Measurements from ENCODE around the gene ATP6AP1.
"Not testable (repeated sequence)": the region's sequence is repeated elsewhere in the genome, so short reads cannot be mapped to it uniquely, and the experiment has no call there.

ATP6AP1 gene

GRCh38 chrX:154399527-154400368 lies 28.7 kb upstream of the ATP6AP1 start:
- DNase-seq (ENCODE audit: low read depth) = no peak

GRCh38 chrX:154400369-154400817 lies 28.1 kb upstream of the ATP6AP1 start:
- DNase-seq (ENCODE audit: low read depth) = not testable (repeated sequence)

DNA sequence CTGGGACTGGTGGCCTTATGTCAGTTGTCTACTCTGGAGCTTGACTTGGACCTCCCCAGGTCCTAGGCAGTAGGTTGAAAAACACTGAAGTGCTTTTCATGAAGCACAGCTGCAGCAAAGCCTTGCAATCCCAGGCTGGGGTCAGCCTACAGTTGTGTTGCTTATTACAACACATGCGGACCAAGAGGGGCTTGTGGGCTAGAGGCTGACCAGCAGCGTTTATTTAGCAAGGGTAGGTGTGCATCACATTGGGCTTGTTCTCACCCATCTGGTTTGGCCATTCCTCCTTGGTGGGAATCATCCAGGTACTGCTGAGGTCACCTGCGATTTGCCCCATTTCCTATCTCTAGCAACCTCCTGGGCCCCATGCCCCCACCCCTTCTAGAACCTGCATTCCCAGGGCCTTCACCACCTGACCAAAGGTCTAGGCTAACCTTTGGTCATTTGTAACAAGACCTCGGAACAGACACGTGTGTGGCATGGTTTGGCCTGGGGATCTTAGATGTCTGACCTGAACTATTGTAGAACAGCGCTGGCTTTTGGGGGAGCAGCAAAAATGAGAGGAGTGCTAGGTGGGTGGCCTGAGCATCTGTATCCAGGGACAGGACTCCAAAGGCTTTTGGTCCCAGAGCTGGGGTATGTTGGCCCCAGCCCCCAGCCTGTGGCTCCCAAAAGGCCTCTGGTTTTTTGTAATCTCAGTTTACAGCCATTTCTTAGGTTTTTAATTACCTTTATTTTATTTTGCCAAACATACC lies 27.3 kb upstream of the ATP6AP1 start:
- no peak for DNase-seq (ENCODE audit: low read depth)

DNA sequence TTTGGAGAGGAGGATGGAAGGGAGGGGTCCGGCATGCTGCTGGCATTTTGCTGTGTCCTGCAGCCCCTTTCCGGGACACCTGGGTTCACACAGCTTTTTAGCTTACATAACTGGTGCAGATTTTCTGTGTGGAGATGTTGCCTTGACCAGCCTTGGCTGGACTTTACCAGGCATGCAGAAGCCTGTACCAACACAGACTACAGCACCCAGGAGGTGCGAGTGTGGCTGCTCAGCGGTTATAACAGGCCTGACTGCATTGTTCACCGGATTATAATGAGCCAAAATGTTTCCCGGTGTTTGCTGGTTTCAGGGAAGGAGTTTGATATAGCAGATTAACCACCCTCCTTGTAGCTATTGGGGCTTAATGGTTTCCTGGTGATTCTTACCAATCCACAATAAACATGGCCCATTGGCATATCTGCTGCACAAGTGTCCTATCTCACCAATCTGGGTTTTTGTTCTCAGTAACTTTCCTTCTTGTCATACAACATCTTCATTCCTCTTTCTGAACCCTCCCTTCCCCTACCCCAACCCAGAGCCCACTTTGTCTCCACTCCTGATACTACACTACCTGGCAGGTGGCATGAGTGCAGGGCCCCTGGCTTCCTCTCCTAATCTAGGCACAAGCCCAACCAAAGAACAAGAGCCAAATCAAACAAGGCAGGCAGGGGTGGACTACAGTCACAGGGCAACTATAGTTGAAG lies 26.4 kb upstream of the ATP6AP1 start:
- DNase-seq (ENCODE audit: low read depth) = no peak

GRCh38 chrX:154402622-154403127 lies 25.8 kb upstream of the ATP6AP1 start:
- no peak for DNase-seq (ENCODE audit: low read depth)

DNA sequence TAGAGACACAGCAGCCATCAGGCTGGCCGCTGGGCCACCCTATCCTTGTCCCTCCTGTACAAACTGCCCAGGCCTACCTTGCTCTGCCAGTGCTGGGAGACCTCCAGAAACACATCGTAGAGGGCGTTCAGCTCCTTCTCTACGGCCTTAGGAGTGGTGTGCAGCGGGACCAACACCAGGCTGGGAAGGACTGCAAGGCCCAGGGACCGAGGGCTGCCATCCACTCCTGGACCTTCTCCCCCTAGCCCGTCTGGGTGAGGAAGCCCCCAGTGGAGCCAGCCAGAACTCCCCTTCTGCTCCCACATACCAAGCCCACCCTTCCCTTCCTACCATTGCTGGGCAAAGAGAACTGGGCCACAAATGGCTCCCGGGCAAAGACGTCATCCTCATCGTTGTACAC lies 25.3 kb upstream of the ATP6AP1 start:
- no peak for DNase-seq (ENCODE audit: low read depth)

GRCh38 chrX:154403858-154404257 lies 24.6 kb upstream of the ATP6AP1 start:
- DNase-seq (ENCODE audit: low read depth) = no peak

GRCh38 chrX:154404625-154405192 lies 23.8 kb upstream of the ATP6AP1 start:
- DNase-seq (ENCODE audit: low read depth) = no peak

DNA sequence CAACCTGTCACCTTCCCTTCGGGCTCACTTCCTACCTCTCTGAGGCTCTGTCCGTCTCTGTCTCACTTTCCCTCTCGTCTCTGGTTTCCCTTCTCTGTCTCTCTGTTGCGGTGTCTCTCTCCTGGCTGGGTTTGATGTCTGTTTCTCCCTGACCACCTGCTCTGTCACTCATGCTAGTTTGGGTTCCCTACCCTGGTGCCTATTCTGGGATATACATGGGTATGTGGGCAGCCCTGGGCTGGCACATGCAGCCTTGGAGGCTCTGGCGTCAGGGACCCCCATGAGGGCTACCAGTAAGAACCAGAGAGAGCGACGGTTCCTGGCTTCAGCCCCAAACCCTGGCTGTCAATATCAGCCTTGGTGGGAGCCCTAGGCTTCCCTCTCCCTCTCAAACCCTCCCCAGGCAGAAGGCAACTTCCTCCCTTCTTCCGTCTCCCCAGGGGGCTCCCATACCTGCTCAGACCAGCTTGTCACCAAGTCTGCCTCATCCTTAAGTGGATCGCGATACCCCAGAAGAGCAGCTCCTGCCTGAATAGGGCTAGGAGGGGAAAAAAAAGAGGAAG lies 19.7 kb upstream of the ATP6AP1 start:
- no peak for DNase-seq (ENCODE audit: low read depth)

DNA sequence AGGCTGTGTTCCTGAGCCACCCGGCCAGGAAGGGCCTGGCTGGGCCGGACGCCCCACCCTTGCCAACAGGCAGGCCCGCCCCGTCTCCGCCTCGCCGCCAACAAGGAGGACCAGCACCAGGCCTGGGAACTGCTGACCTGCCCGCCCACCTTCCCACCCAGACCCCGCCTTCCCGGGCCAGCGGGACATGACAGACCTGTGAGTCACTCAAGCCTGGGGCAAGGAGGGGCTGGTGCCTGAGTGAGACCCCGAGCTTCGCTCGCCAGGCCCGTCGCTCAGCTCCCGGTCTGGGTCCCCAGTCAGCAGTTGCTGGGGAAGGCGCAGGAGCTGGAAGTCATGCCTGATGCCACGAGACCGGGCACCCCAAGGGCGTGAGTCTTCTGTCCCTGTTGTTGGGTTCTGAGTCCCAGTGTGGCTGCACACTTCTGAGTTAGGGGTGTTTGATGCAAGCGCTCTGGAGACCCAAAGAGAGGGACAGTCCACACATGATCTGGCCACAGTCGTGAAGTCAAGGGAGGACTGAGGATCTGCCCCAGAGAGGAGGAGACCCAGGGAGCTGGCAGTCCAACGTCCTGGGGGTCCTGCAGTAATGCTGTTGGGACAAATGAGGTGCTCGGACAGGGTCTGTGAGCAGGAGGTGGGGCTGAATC lies 19.1 kb upstream of the ATP6AP1 start, which contains the start of gene DNASE1L1:
DNASE1L1 (minus strand) TSS at position 33 of the 650 bp plus-strand sequence. CDS start 3,686 bp downstream, outside the sequence.
- no peak for DNase-seq (ENCODE audit: low read depth)

DNA sequence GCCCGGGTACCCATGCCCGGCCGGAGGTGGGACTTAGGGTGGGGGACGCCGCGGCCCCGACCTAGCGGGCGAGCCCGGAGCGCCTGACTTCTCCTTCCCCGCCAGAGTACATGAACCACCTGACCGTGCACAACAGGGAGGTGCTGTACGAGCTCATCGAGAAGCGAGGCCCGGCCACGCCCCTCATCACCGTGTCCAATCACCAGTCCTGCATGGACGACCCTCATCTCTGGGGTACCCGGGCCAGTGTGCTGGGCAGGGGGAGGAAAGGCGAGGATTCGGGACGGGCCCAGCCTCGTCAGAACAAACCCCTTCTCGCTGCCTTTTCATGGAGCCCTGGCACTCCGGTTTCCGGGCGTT lies 16.5 kb upstream of the ATP6AP1 start:
- DNase-seq (ENCODE audit: low read depth) = peak; percentile 23

- no peak for DNase-seq (ENCODE audit: low read depth)
Measured at GRCh38 chrX:154412468-154412867, 16.0 kb upstream of the ATP6AP1 start.

DNA sequence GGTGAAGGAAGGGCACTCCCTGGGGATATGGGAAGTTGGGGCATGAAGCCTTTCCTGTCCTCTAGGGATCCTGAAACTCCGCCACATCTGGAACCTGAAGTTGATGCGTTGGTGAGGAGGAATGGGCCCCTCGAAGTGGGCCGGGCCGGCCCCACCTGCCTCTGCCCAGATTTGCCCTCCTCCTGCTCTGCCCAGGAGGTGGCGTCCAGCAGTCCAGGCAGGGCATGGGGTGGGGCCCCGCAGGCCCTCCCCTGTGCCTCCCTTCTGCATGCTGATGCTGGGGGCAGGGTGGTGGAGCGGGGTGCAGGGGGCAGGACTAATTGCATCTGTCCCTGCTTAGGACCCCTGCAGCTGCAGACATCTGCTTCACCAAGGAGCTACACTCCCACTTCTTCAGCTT lies 15.3 kb upstream of the ATP6AP1 start:
- no peak for DNase-seq (ENCODE audit: low read depth)

DNA sequence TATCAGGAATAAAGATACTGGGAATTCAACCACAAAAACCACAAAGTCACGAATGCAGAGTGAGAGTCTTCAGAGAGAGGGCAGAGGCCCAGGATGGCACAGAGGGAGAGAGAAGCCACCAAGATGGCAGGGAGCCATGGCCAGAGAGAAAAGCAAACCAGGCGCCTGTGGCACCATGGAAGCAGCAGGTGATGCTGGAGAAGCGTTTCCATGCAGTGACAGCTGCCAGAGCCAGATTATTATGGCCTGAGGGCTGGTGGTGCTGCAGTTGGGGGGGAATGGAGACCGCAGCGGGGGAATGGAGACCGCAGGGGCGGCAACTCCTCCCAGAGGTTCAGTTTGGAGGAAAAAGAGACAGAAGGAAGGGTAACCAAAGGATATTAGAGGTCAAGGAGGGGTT lies 11.3 kb upstream of the ATP6AP1 start:
- no peak for DNase-seq (ENCODE audit: low read depth)

DNA sequence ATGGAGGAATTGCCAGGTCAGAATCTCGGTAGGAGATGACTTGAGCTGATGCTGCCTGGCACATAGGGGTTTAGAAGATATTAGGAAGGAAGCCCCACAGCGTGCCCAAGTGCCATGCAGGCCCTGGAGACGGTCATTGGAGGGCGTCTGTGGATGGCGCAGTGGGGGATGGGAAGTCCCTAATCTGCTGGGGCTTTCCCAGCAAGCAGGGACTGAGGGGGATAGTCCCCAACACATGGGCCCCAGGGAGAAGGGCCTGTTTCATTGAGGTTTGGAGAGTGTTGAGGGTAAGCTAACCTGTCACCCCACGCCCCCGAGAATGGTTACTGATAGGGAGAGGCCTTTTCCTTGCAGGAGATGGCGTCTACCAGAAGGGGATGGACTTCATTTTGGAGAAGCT lies 9.3 kb upstream of the ATP6AP1 start:
- no peak for DNase-seq (ENCODE audit: low read depth)

GRCh38 chrX:154419688-154420401 lies 8.6 kb upstream of the ATP6AP1 start:
- no peak for DNase-seq (ENCODE audit: low read depth)

GRCh38 chrX:154420402-154420756 lies 8.1 kb upstream of the ATP6AP1 start:
- no peak for DNase-seq (ENCODE audit: low read depth)

DNA sequence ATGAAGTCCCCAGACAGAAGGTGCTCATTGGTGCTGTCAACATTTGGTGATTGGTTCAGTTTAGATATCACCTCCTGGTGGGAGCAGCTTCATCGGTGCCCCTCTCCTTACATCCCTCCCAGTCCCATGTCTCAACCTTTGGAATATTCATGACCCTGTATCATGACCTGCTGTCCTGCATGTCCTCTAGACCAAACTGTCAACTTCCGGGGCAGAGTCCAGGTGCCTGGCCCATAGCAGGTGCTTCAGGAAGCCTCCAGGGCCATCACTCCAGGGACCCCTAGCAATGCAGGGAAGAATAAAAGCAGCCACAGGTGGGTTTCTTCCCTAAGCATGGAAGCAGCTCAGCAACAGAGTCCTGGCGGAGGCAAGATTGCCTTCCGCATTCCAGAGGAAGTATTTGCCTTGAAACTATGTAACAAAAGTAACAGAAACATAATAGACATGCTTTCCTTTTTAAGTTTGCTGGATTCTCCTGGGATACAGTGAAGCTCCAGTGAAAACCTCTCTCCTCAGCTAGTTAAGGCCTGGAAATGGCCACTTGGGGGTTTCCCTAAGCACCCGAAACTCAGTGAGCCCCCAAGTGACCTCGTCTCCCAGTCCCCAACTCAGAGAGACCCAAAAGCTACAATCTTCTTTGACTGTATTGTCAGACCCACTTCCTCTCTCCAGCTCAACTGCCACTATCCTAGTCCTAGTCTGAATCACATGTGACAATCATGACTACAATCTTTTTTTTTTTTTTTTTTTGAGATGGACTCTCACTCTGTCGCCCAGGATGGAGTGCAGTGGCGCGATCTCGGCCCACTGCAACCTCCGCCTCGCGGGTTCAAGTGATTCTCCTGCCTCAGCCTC lies 1.3 kb upstream of the ATP6AP1 start:
- no peak for DNase-seq (ENCODE audit: low read depth)

- no peak for DNase-seq (ENCODE audit: low read depth)
Measured at GRCh38 chrX:154429711-154430110, 1.2 kb downstream of the ATP6AP1 start.

DNA sequence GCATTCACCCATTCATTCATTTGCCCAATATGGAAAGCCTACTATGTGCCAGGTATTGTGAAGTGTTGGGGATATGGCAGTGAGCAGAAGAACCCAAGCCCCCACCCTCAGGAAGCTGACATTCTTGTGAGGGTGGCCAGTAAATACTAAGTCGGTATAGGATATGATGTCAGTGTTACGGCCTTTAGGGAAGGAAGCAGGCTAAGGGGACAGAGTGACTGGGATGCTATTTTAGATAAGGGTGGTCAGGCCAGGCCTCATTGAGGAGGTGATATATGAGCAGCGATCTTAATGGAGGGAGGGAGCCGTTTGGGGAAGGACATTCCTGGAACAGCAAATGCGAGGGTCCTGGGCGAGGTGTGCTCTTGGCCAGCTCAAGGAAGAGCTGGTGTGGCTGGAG lies 2.0 kb downstream of the ATP6AP1 start:
- no peak for DNase-seq (ENCODE audit: low read depth)
